Measurements from ENCODE around the gene SPAG7.

Gene SPAG7

DNA sequence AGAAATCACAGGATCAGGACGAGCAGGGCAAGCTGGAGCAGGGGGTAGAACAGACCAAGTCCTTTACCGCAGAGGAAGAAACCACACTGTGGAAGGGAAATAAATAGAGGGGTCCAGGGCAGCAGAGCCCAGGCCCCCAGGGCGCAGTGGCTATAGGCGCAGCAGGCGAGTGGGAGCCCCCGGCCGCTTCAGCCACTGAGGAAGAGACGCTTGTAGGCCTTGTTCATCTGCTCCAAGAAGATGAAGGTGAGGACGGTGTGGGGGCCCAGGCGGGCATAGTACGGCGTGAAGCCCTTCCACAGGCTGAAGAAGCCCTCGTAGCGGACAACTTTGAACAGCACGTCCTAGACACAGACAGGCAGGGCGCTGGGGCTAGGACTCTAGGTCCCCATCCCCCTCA is 30.1 kb downstream of the SPAG7 start:
- peaks cover 18% of the 10 kb centered on the region for H3F3A ChIP-seq (ENCODE audit: control insufficient read depth, insufficient read depth)
- H3K27me3 ChIP-seq (ENCODE audit: control insufficient read depth, low read length): no peaks in the 10 kb centered on the region
- no peaks in the 10 kb centered on the region for H3K9me2 ChIP-seq (replicated peaks; ENCODE audit: control insufficient read depth, low read length)
- peaks cover 37% of the 10 kb centered on the region for H3K4me1 ChIP-seq (ENCODE audit: control insufficient read depth, low read length)
- H4K20me1 ChIP-seq (ENCODE audit: control insufficient read depth, insufficient read depth, low read depth, low read length): no peaks in the 10 kb centered on the region; the same call in 1 of the 2 replicates
- peaks cover 44% of the 10 kb centered on the region for H3K79me2 ChIP-seq (ENCODE audit: control insufficient read depth, low read length)
- H3K9me3 ChIP-seq (ENCODE audit: control insufficient read depth, insufficient read depth, low read length): no peaks in the 10 kb centered on the region
- H3K4me3 ChIP-seq (ENCODE audit: low read length): no peak overlapping the region
- no peak overlapping the region for H3K4me2 ChIP-seq (ENCODE audit: low read length)
- TF ChIP-seq EZH2phosphoT487 (IDR thresholded peaks at IDR 0.05; ENCODE audit: borderline replicate concordance, low read length): no peak
- TF ChIP-seq, protein P1, sequence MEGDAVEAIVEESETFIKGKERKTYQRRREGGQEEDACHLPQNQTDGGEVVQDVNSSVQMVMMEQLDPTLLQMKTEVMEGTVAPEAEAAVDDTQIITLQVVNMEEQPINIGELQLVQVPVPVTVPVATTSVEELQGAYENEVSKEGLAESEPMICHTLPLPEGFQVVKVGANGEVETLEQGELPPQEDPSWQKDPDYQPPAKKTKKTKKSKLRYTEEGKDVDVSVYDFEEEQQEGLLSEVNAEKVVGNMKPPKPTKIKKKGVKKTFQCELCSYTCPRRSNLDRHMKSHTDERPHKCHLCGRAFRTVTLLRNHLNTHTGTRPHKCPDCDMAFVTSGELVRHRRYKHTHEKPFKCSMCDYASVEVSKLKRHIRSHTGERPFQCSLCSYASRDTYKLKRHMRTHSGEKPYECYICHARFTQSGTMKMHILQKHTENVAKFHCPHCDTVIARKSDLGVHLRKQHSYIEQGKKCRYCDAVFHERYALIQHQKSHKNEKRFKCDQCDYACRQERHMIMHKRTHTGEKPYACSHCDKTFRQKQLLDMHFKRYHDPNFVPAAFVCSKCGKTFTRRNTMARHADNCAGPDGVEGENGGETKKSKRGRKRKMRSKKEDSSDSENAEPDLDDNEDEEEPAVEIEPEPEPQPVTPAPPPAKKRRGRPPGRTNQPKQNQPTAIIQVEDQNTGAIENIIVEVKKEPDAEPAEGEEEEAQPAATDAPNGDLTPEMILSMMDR (IDR thresholded peaks at IDR 0.05; ENCODE audit: low read depth, low read length, poor library complexity, severe bottlenecking): no peak
- peaks cover 67% of the 10 kb centered on the region for H3K36me3 ChIP-seq (ENCODE audit: control insufficient read depth, low read length)
- H3K27ac ChIP-seq (ENCODE audit: low read depth, low read length): no peak overlapping the region

DNA sequence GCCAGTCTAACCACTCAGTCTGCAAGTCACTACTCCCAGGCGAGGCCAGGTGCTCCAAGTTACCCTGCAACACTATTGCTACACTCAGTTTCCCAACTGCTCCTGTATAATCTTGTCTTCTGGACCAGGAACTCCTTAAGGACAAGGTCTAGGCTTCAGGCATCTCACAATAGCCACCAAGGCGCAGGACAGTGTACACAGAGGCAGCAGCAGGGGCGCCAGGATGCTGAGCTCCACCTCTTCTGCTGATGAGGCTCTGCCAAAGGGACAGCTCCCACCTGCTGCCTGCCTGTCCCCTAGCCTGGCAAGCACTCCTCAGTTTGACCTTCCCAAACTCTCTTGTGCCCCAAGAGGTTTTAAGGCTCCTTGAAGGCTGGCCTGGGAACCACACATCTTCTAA is 31.2 kb downstream of the SPAG7 start:
- Histone ChIP-seq H3K27me3 (ENCODE audit: control insufficient read depth, low read length) (no peaks in the 10 kb centered on the region), H3K9me2 (replicated peaks; ENCODE audit: control insufficient read depth, low read length) (no peaks in the 10 kb centered on the region), H3K4me3 (ENCODE audit: low read length) (no peak overlapping the region), H3K79me2 (ENCODE audit: control insufficient read depth, low read length) (peaks cover 33% of the 10 kb centered on the region), H3F3A (ENCODE audit: control insufficient read depth, insufficient read depth) (peaks cover 7% of the 10 kb centered on the region), H3K4me2 (ENCODE audit: low read length) (no peak overlapping the region), H3K9me3 (ENCODE audit: control insufficient read depth, insufficient read depth, low read length) (no peaks in the 10 kb centered on the region), H3K4me1 (ENCODE audit: control insufficient read depth, low read length) (peaks cover 26% of the 10 kb centered on the region), H3K36me3 (ENCODE audit: control insufficient read depth, low read length) (peaks cover 56% of the 10 kb centered on the region), H4K20me1 (ENCODE audit: control insufficient read depth, insufficient read depth, low read depth, low read length) (no peaks in the 10 kb centered on the region; the same call in 1 of the 2 replicates), H3K27ac (ENCODE audit: low read depth, low read length) (no peak overlapping the region)
- TF ChIP-seq EZH2phosphoT487 (IDR thresholded peaks at IDR 0.05; ENCODE audit: borderline replicate concordance, low read length): no peak
- TF ChIP-seq, protein P1 (IDR thresholded peaks at IDR 0.05; ENCODE audit: low read depth, low read length, poor library complexity, severe bottlenecking): no peak

DNA sequence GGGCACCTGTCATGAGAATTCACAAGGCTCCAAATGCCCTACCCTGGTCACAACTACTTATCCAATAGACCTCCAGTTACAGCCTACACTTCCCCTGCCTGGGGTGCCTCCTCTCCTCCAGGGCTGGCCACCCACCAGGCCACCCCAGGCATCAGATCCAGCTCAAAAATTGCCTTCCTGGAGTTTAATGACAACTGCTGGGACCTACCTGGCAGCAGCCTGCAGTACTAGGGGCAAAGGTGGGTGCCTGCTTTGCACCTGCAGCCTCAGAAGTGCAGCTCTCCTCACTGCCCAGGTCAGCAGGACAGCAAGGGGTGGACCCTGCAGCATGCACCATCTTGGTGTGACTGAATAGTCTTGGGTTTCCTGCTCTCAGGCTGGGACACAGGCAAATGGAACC is 32.0 kb downstream of the SPAG7 start:
- H3K4me1 ChIP-seq (ENCODE audit: control insufficient read depth, low read length): peaks cover 22% of the 10 kb centered on the region
- H3F3A ChIP-seq (ENCODE audit: control insufficient read depth, insufficient read depth): peaks cover 4% of the 10 kb centered on the region
- H4K20me1 ChIP-seq (ENCODE audit: control insufficient read depth, insufficient read depth, low read depth, low read length): no peaks in the 10 kb centered on the region; the same call in 1 of the 2 replicates
- H3K4me2 ChIP-seq (ENCODE audit: low read length): no peak overlapping the region
- H3K36me3 ChIP-seq (ENCODE audit: control insufficient read depth, low read length): peaks cover 48% of the 10 kb centered on the region
- no peak overlapping the region for H3K4me3 ChIP-seq (ENCODE audit: low read length)
- H3K9me2 ChIP-seq (replicated peaks; ENCODE audit: control insufficient read depth, low read length): no peaks in the 10 kb centered on the region
- H3K27me3 ChIP-seq (ENCODE audit: control insufficient read depth, low read length): no peaks in the 10 kb centered on the region
- H3K79me2 ChIP-seq (ENCODE audit: control insufficient read depth, low read length): peaks cover 25% of the 10 kb centered on the region
- no peak overlapping the region for H3K27ac ChIP-seq (ENCODE audit: low read depth, low read length)
- TF ChIP-seq EZH2phosphoT487 (IDR thresholded peaks at IDR 0.05; ENCODE audit: borderline replicate concordance, low read length): no peak
- TF ChIP-seq, protein P1 (IDR thresholded peaks at IDR 0.05; ENCODE audit: low read depth, low read length, poor library complexity, severe bottlenecking): no peak
- H3K9me3 ChIP-seq (ENCODE audit: control insufficient read depth, insufficient read depth, low read length): no peaks in the 10 kb centered on the region
